K562 (cell line): ENCODE measurements around the gene ARHGEF4. TPM values are rescaled to one million over a fixed set of nuclear protein-coding genes. Genes with fewer than 3 reads are reported as not detected.

Experiments used
- CEBPB ChIP-seq: fragments of 450-650 bp; IDR thresholded peaks from 2 replicates; pipeline ENCODE4 v1.6.1; 2016; ENCODE audit warnings: missing genetic modification characterization, missing compliant biosample characterization
- GMEB1 ChIP-seq: fragments of 250-450 bp; sonication (Bioruptor Pico); IDR thresholded peaks from 2 replicates; pipeline ENCODE4 v1.4.0; 2020; ENCODE audit warnings: mild to moderate bottlenecking
- NCOR1 ChIP-seq: fragments of 450-650 bp; IDR thresholded peaks from 2 replicates; pipeline ENCODE4 v1.6.1; 2016; ENCODE audit warnings: mild to moderate bottlenecking, moderate library complexity
- ZNF699 ChIP-seq: fragments of 250-450 bp; sonication (Bioruptor Pico); IDR thresholded peaks from 2 replicates; pipeline ENCODE4 v1.8.0; 2021; ENCODE audit warnings: mild to moderate bottlenecking, moderate library complexity; ENCODE audit not compliant: insufficient replicate concordance
- ZNF764 ChIP-seq: fragments of 250-450 bp; sonication (Bioruptor Pico); IDR thresholded peaks from 2 replicates; pipeline ENCODE4 v1.4.0; 2020; ENCODE audit warnings: low read depth, mild to moderate bottlenecking, moderate library complexity
- polyA plus RNA-seq, 8 experiments: library from polyadenylated mRNA; depleted of rRNA in 4 of 8; stranded (reverse) in 5 of 8; unstranded in 3 of 8; fragments of >200 nt; fragmentation: Nextera tagmentation in 2 of 8; fragmentation: Illumina TruSeq in 1 of 8; extraction: Ambion mirVana in 2 of 8; extraction: Trizol in 1 of 8; gene quantifications; 2 replicates each; pipeline versions ENCODE4 v1.2.1 to v1.2.3, GENCODE V29; 2011 to 2014; ENCODE audit warnings: inconsistent platforms in 1 of 8, missing spikeins in 1 of 8
- total RNA-seq, 7 experiments: library from RNA; depleted of rRNA in 6 of 7; stranded (reverse); fragments of >200 nt in 6 of 7; fragmentation: Illumina TruSeq in 2 of 7; extraction: Trizol in 2 of 7; gene quantifications; 2 replicates each; pipeline versions ENCODE4 v1.2.1 to v1.2.3, GENCODE V29; 2011 to 2021; ENCODE audit warnings: low replicate concordance in 1 of 7
- TF ChIP-seq, protein P1 (sequence below): fragments of 250-450 bp; sonication (Bioruptor Pico); IDR thresholded peaks from 2 replicates; pipeline ENCODE4 v1.6.1; 2021; ENCODE audit warnings: mild to moderate bottlenecking
- TF ChIP-seq, protein P2 (sequence below), 3 experiments: fragments of 200-800 bp in 1 of 3; fragments of 250-450 bp in 1 of 3; fragments of 450-650 bp in 1 of 3; sonication (Bioruptor Pico) in 1 of 3; sonication (Bioruptor generic) in 1 of 3; formaldehyde crosslinking in 1 of 3; IDR thresholded peaks; 2 replicates each; pipeline versions ENCODE4 v1.6.1 to v1.8.0; 2016 to 2022; ENCODE audit warnings: mild to moderate bottlenecking in 2 of 3, missing genetic modification characterization in 2 of 3, missing compliant biosample characterization in 1 of 3, moderate library complexity in 1 of 3

The ARHGEF4 gene
- total and polyA plus RNA-seq, 9 of the 15 experiments (the other 6 are each of a cell fraction or from before 2014, with no cell fraction given) = not detected

GRCh38 chr2:130981667-130982066, 145.0 kb downstream of the ARHGEF4 start (continued):
- no peak for TF ChIP-seq GMEB1 (CRISPR knock-in tag)
- no peak for TF ChIP-seq ZNF764 (CRISPR knock-in tag)
- TF ChIP-seq, protein P1, sequence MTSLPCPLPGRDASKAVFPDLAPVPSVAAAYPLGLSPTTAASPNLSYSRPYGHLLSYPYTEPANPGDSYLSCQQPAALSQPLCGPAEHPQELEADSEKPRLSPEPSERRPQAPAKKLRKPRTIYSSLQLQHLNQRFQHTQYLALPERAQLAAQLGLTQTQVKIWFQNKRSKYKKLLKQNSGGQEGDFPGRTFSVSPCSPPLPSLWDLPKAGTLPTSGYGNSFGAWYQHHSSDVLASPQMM (CRISPR knock-in tag) = no peak
- TF ChIP-seq, protein P2, sequence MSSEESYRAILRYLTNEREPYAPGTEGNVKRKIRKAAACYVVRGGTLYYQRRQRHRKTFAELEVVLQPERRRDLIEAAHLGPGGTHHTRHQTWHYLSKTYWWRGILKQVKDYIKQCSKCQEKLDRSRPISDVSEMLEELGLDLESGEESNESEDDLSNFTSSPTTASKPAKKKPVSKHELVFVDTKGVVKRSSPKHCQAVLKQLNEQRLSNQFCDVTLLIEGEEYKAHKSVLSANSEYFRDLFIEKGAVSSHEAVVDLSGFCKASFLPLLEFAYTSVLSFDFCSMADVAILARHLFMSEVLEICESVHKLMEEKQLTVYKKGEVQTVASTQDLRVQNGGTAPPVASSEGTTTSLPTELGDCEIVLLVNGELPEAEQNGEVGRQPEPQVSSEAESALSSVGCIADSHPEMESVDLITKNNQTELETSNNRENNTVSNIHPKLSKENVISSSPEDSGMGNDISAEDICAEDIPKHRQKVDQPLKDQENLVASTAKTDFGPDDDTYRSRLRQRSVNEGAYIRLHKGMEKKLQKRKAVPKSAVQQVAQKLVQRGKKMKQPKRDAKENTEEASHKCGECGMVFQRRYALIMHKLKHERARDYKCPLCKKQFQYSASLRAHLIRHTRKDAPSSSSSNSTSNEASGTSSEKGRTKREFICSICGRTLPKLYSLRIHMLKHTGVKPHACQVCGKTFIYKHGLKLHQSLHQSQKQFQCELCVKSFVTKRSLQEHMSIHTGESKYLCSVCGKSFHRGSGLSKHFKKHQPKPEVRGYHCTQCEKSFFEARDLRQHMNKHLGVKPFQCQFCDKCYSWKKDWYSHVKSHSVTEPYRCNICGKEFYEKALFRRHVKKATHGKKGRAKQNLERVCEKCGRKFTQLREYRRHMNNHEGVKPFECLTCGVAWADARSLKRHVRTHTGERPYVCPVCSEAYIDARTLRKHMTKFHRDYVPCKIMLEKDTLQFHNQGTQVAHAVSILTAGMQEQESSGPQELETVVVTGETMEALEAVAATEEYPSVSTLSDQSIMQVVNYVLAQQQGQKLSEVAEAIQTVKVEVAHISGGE (CRISPR knock-in tag; IDR thresholded peaks at IDR 0.05) = no peak
- no peak for TF ChIP-seq NCOR1
- no peak for TF ChIP-seq CEBPB
- no peak for TF ChIP-seq ZNF699 (CRISPR knock-in tag)
